Measurements from ENCODE around the gene TSPAN11.

GRCh38 chr12:31026202-31026601 is 99.7 kb downstream of the TSPAN11 start:
- TF ChIP-seq, protein P1, sequence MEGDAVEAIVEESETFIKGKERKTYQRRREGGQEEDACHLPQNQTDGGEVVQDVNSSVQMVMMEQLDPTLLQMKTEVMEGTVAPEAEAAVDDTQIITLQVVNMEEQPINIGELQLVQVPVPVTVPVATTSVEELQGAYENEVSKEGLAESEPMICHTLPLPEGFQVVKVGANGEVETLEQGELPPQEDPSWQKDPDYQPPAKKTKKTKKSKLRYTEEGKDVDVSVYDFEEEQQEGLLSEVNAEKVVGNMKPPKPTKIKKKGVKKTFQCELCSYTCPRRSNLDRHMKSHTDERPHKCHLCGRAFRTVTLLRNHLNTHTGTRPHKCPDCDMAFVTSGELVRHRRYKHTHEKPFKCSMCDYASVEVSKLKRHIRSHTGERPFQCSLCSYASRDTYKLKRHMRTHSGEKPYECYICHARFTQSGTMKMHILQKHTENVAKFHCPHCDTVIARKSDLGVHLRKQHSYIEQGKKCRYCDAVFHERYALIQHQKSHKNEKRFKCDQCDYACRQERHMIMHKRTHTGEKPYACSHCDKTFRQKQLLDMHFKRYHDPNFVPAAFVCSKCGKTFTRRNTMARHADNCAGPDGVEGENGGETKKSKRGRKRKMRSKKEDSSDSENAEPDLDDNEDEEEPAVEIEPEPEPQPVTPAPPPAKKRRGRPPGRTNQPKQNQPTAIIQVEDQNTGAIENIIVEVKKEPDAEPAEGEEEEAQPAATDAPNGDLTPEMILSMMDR (conservative IDR thresholded peaks at IDR 0.05; ENCODE audit: low read depth, low read length): no peak
- TF ChIP-seq BHLHE40 (IDR thresholded peaks at IDR 0.05; ENCODE audit: low read depth, low read length) (no peak), MAFK (IDR thresholded peaks at IDR 0.05; ENCODE audit: low read depth, low read length) (no peak), POLR2A (IDR thresholded peaks at IDR 0.05; ENCODE audit: low read depth, low read length) (no peak)

All from IMR-90 (cell line).